Measurements from ENCODE around the gene CCL4.

- TF ChIP-seq POLR2A (IDR thresholded peaks at IDR 0.05) (no peak), CTCF (IDR thresholded peaks at IDR 0.05) (no peak), POLR2AphosphoS5 (IDR thresholded peaks at IDR 0.05) (no peak)
Observed at GRCh38 chr17:36142806-36143205, 39.2 kb downstream of the CCL4 start.
